Activated T-cell treated with anti-CD3 and anti-CD28 coated beads, Interleukin-2, amount 50 U/mL, for 24 hours (primary cell): ENCODE results near the gene AGRP.

Experiments used
- DNase-seq: peaks from one replicate; pipeline ENCODE4 v3.0.0-alpha.2; 2020
- H3K27ac Mint-ChIP-seq: 2 replicates; pipeline ENCODE4 v1.8.0; 2020; ENCODE audit warnings: mild to moderate bottlenecking, mixed read lengths
- H3K27me3 Mint-ChIP-seq: 2 replicates; pipeline ENCODE4 v1.8.0; 2020; ENCODE audit warnings: mixed read lengths
- H3K36me3 Mint-ChIP-seq: 2 replicates; pipeline ENCODE4 v1.8.0; 2020; ENCODE audit warnings: low read depth, mixed read lengths
- H3K4me1 Mint-ChIP-seq: 2 replicates; pipeline ENCODE4 v1.8.0; 2020; ENCODE audit warnings: low read depth, mixed read lengths
- H3K4me3 Mint-ChIP-seq: 2 replicates; pipeline ENCODE4 v1.8.0; 2020; ENCODE audit warnings: mild to moderate bottlenecking, moderate library complexity, mixed read lengths
- H3K9me3 Mint-ChIP-seq: 2 replicates; pipeline ENCODE4 v1.8.0; 2020; ENCODE audit warnings: mixed read lengths

Gene AGRP

DNA sequence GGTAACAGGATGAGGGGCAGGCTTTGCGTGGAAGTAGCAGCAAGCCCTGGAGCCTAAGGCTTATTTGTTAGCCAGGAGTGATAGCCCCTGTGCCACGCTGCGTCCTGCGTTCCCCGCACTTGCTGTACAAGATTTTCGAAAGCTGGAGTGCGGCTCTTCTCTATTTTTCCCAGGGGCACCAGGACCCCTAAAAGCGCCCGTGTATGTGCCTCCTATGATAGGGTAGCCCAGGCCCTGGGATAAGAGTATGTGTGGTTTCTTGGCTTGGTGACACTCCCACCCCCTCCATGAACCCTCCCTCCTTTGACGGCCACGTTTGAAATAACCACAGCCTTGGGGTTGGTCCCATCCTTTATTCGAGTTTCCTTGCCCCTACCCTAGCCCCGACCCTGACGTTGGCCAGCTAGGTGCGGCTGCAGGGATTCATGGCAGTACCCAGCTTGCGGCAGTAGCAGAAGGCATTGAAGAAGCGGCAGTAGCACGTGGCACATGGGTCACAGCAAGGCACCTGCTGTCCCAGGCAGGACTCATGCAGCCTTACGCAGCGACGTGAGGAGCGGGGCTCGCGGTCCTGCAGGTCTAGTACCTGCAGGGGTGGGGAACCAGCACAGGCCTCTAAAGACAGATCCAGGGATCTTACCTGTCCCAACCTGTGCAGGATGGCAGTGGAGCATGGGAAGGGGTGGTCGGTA, 968 bp downstream of the AGRP start:
- H3K4me1 Mint-ChIP-seq: peaks cover 41% of the 10 kb centered on the region
- peak overlapping the region; percentile 100 for H3K4me3 Mint-ChIP-seq

DNA sequence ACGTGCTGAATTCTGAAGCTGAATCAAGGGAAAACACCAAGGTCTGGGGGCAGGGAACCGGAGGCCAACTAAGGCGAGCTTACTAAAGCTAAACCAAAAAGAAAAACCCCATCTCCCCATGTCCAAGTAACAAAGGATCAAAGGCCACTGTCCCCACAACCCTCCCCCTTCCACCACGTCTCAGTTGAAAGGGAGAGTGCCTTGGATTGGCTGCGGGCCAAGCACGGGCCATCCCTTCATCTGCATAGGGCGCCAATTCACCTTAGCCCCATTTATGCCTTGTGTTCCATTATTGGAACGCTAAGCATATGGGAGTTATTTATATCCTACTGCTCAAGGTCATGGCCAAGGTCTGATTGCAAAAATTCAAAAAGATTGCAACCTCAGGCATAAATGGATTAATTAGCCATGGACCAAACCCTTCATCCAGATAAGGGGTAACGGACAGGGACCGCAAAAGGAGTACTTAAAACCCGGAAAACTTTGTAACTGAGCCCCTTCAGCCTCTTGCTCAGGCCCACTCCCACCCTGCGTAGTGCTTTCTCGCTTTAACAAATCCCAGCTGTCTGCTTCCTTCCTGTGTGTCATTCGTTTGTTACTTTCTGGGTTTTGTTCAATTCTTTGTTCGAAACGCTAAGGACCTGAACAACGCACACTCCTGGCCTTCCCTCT, 1.6 kb downstream of the AGRP start:
- Mint-ChIP-seq H3K4me1 (peaks cover 41% of the 10 kb centered on the region), H3K9me3 (no peaks in the 10 kb centered on the region), H3K27ac (peak overlapping the region; percentile 99), H3K36me3 (peaks cover 54% of the 10 kb centered on the region), H3K27me3 (no peaks in the 10 kb centered on the region), H3K4me3 (peak overlapping the region; percentile 100)
- DNase-seq: no peak

More for the DNA sequence above, 968 bp downstream of the AGRP start:
- Mint-ChIP-seq H3K36me3 (peaks cover 53% of the 10 kb centered on the region), H3K9me3 (no peaks in the 10 kb centered on the region), H3K27me3 (no peaks in the 10 kb centered on the region), H3K27ac (peak overlapping the region; percentile 99)
- peak; percentile 55 for DNase-seq

DNA sequence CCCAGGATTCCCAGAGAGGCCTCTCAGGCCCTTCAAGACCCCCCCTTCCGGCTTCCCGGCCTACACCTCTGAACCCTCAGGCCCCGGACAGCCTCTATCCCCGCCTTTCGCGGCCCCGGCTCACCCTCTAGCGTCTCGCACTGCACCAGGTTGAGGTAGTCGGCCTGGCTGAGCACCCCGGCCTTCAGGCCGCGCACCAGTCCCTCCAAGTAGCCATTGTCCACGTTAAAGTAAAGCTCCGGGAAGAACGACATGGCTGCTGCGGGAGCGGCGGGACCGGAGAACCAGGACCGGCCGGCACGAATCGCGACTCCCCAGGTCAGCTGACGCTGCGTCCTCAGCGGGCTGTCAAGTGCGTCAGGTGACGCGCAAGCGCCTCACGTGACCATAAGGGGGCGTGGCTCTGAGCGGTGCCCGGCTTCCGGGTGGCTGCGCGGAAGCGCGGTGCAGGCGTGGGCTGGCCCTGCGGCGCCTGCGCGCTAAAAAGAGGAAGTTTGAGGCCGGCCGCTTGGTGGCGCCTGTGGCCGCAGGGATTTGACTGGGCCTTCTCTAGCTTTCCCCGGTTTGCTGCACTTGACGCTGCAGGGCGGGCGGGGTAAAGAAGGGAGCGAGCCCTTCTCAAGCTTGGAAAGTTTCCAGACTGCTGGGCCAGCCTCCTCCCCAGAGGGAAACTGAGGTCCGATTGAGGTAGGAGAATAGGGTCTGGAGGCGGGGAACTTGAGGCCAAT, 2.4 kb downstream of the AGRP start, which contains the start of gene ATP6V0D1:
ATP6V0D1 (minus strand) TSS at position 325 of the 728 bp plus-strand sequence; CDS start at position 254, 71 bp downstream.
- DNase-seq: peak; percentile 99
- Mint-ChIP-seq H3K9me3 (no peaks in the 10 kb centered on the region), H3K4me3 (peak within 1 kb of the TSS; percentile 100), H3K27ac (peak within 1 kb of the TSS; percentile 99), H3K36me3 (peaks cover 54% of the 10 kb centered on the region), H3K4me1 (peaks cover 47% of the 10 kb centered on the region), H3K27me3 (no peaks in the 10 kb centered on the region)

DNA sequence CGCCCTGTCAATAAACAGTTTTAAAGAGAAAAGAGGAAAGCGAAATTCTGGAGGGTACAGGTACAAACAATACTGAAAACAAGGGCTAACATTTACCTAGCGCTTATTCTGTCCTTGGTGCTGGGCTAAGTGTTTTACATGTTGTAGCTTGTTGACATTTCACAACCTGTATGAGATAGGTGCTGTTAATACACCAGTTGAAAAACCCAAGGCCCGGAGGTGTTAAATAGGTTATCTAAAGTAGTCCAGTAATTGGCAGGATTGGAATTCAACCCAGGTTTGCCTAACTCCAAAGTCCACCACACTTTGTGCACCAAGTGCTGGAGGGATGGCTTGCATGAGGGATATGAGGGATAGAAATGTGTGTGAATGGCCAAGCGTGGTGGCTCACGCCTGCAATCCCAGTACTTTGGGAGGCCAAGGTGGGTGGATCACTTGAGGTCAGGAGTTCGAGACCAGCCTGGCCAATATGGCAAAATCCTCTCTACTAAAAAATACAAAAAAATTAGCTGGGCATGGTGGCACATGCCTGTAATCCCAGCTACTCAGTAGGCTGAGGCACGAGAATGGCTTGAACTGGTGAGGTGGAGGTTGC, 5.3 kb downstream of the AGRP start:
- peaks cover 50% of the 10 kb centered on the region for H3K4me1 Mint-ChIP-seq
- peaks cover 34% of the 10 kb centered on the region for H3K36me3 Mint-ChIP-seq

DNA sequence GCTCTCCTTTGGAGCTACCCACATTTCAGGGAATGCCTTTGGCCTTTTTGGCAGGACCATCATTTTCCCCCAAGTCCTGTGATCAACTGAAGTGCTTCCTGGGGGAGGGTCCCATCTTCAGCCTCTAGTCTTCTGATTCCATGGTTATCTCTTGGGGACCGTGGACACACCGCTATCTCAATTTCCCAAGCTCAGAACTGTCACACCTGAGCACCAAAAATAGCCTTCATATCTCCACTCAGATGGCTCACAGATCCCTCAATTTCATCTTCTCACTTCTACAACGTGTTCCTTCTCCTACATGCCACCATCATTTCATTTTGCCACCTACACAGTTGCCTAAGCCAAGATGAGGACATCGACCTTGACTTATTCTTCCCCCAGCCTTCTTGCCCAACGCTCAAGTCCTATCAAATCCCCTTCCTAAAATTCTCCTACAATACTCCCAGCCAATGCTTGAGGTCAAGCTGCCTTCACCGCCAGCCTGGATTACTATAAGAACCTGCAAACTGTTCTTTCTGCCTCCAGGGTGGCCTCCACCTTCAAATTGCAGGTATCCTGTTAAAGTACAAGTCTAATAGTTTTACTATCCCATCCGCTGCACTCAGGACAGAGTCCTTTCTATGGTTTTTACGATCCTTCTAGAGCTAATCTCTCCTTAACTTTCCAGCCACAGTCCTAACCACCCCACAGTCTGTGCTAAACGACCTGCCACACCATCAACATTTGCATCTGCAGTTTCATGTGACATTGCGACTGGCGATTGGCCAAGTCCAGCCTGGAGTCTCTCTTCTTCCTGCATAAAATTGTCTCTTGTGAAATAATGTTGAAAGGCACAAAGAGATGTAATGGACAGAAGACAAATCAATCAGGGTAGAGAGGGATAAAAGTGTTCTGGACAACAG, 8.5 kb downstream of the AGRP start:
- H3K27ac Mint-ChIP-seq: no peak overlapping the region
- H3K27me3 Mint-ChIP-seq: no peaks in the 10 kb centered on the region
- H3K4me3 Mint-ChIP-seq: no peak overlapping the region
- H3K9me3 Mint-ChIP-seq: no peaks in the 10 kb centered on the region
- no peak for DNase-seq
- peaks cover 50% of the 10 kb centered on the region for H3K4me1 Mint-ChIP-seq
- peaks cover 12% of the 10 kb centered on the region for H3K36me3 Mint-ChIP-seq

More for the DNA sequence above, 5.3 kb downstream of the AGRP start:
- Mint-ChIP-seq H3K27me3 (no peaks in the 10 kb centered on the region), H3K27ac (no peak overlapping the region), H3K4me3 (no peak overlapping the region), H3K9me3 (no peaks in the 10 kb centered on the region)
- no peak for DNase-seq

DNA sequence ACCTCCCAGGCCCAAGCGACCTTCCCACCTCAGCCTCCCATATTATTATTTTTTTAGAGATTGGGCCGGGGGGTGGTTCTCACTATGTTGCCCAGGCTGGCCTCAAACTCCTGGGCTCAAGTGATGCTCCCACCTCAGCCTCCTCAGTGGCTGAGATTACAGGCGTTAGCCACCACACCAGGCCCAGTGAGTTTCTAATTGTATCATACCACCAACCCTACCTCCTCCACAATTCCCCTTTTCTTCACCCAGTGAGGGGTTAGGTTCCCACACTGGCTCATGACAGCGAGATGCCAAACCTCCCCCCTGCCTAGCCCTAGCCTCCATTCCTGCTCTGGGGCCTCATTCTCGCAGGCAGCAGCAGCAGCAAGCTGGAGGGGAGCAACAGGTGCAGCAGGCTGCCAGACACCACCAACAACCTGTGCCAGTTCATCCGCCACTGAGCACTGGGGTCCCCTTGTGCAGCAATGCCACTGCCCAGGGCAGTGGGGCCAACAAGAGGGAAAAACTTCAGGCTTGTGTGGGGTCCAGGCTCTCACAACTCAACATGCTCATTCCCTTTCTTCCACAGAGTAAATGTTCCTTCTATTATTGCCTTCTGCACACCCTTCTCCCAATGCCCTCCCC, 11.5 kb downstream of the AGRP start:
- Mint-ChIP-seq H3K27me3 (no peaks in the 10 kb centered on the region), H3K9me3 (no peaks in the 10 kb centered on the region), H3K27ac (peak overlapping the region; percentile 17), H3K4me1 (peaks cover 43% of the 10 kb centered on the region), H3K36me3 (peaks cover 3% of the 10 kb centered on the region), H3K4me3 (no peak overlapping the region)
- DNase-seq: no peak

DNA sequence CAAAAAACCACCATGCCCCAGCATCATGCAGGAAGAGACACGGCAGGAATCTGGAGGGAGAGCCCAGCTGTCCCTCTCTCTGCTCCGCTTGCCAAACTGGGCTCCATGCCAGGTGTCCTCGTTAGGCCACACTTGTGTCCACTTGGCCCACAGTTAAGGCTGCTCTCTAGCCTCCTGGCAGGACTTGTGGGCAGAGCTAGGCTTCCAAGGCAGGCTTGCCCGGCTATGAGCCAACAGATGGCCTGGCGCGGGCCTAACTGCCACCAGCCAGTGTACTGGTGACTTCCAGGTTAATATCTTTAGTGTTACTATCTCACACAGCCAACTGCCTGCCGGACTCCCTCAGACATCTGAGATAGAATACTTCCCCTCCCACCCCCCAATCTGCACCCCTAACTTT, 13.0 kb downstream of the AGRP start:
- Mint-ChIP-seq H3K4me3 (no peak overlapping the region), H3K27me3 (no peaks in the 10 kb centered on the region), H3K9me3 (no peaks in the 10 kb centered on the region), H3K4me1 (peaks cover 45% of the 10 kb centered on the region), H3K36me3 (no peaks in the 10 kb centered on the region), H3K27ac (no peak overlapping the region)
- DNase-seq: no peak

DNA sequence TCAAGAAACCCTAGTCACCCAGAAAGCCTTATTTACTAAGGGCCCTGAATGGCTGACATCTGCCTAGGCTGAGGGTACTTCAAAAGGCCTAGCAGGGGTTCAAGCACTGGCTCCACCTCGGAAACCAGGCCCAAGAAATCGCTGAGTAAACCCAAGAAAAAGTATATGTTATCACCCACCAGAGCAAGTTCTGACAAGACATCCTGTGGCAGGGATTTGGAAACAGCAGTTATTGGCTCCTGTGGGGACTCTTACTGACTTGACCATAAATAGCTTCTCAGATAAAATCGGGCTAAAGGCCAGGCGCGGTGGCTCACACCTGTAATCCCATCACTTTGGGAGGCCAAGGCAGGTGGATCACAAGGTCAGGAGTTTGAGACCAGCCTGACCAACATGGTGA, 14.6 kb downstream of the AGRP start:
- Mint-ChIP-seq H3K27me3 (no peaks in the 10 kb centered on the region), H3K9me3 (no peaks in the 10 kb centered on the region), H3K4me1 (peaks cover 35% of the 10 kb centered on the region), H3K27ac (no peak overlapping the region), H3K36me3 (no peaks in the 10 kb centered on the region), H3K4me3 (no peak overlapping the region)
- DNase-seq: no peak

DNA sequence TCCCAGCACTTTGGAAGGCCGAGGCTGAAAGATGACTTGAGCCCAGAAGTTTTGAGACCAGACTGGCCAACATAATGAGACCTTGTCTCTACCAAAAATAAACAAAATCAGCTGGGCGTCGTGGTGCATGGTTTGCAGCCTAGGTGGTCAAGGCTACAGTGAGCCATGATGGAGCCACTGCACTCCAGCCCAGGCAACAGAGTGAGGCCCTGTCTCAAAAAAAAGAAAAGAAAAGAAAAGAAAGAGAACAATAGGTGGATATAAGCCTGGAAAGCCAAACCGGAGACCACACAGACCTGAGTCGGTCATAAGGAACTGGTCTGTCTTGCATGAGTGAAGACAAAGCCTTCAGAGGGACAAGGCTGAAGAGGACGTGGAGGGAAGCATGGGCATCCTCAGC, 16.8 kb downstream of the AGRP start:
- no peak for DNase-seq
- Mint-ChIP-seq H3K36me3 (peaks cover 2% of the 10 kb centered on the region), H3K9me3 (no peaks in the 10 kb centered on the region), H3K27me3 (no peaks in the 10 kb centered on the region), H3K27ac (no peak overlapping the region), H3K4me1 (peaks cover 24% of the 10 kb centered on the region), H3K4me3 (no peak overlapping the region)

DNA sequence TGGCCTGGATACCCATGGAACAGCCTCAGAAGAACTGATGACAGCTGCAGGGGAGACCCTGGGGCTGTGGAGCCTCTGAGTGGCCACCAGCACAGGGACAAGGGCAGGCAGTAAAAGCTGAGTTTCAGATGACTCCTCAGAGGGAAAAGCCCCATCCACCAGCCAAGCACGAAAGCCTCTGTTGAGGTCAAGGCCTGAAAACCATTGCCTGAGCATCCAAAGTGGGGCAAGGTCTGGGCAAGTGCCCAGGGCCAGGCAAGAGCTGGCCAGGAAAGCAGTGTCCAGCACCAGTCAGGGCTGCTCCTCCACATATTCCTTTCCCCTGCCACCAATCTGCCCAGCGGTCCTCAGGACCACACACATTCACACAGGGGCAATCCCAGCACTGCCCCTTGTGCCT, 18.8 kb downstream of the AGRP start:
- Mint-ChIP-seq H3K4me1 (peaks cover 21% of the 10 kb centered on the region), H3K27ac (no peak overlapping the region), H3K4me3 (no peak overlapping the region), H3K36me3 (peaks cover 6% of the 10 kb centered on the region), H3K27me3 (no peaks in the 10 kb centered on the region), H3K9me3 (no peaks in the 10 kb centered on the region)
- no peak for DNase-seq

DNA sequence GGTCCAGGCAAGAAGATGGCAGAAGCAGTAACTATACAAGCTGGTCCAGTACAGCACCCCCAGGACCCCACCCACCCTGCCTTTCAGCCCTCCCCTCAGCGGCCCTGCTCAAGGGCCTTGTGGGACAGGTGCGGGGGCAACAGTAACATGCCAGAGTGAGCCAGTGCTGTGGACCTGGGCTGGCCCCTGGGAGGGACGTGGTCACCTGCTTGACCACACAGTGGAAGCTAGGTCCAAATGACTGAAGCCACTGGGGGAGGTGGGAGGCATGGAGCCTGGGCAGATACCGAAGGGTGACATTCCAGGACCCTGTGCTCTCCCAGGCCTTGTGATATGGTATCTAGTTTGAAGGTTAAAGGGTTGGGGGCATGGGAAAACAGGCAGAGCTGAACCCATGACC, 19.7 kb downstream of the AGRP start:
- Mint-ChIP-seq H3K4me1 (peaks cover 20% of the 10 kb centered on the region), H3K9me3 (no peaks in the 10 kb centered on the region), H3K36me3 (peaks cover 6% of the 10 kb centered on the region), H3K27ac (no peak overlapping the region), H3K27me3 (no peaks in the 10 kb centered on the region), H3K4me3 (no peak overlapping the region)
- no peak for DNase-seq

DNA sequence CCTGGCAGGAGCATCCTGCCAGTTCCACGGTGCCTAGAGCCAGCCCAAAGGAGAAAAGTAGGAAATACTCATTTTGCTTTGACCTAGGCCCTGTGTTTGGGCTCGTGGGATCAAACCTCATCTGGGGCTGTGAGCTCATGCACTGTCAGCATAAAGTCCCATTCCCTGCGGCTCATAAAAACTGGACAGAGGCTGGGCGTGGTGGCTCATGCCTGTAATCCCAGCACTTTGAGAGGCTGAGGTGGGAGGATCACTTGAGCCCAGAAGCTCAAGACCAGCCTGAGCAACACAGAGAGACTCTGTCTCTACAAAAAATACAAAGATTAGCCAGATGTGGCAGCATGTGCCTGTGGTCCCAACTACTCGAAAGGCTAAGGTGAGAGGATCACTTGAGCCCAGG, 20.3 kb downstream of the AGRP start:
- peaks cover 15% of the 10 kb centered on the region for H3K4me1 Mint-ChIP-seq
- no peak overlapping the region for H3K4me3 Mint-ChIP-seq
- H3K27me3 Mint-ChIP-seq: no peaks in the 10 kb centered on the region
- DNase-seq: no peak
- H3K9me3 Mint-ChIP-seq: no peaks in the 10 kb centered on the region
- no peak overlapping the region for H3K27ac Mint-ChIP-seq
- H3K36me3 Mint-ChIP-seq: peaks cover 6% of the 10 kb centered on the region

DNA sequence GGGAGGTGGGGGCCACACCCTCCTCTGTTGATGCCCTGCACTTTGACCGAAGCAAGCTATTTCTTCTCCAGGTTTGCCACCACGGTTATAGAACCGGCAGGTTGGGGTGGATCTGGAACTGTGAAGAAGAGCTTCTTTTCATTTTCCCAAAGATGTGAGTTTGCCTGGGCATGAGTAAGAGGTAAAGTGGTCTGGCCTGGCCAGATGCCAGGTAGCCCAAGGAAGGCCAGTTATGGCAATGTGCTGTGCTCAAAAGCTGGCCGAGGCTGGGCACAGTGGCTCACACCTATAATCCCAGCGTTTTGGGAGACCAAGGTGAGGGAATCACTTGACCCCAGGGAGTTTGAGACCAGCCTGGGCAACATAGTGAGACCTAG, 21.1 kb downstream of the AGRP start:
- no peak overlapping the region for H3K27ac Mint-ChIP-seq
- no peak for DNase-seq
- peaks cover 6% of the 10 kb centered on the region for H3K36me3 Mint-ChIP-seq
- no peaks in the 10 kb centered on the region for H3K27me3 Mint-ChIP-seq
- peaks cover 14% of the 10 kb centered on the region for H3K4me1 Mint-ChIP-seq
- H3K9me3 Mint-ChIP-seq: no peaks in the 10 kb centered on the region
- no peak overlapping the region for H3K4me3 Mint-ChIP-seq
